Liver (tissue), 9 donors: ENCODE results near the gene IL36A. TPM values are rescaled to one million over a fixed set of nuclear protein-coding genes. Genes with fewer than 3 reads are reported as not detected.

Source experiments
- DNase-seq: peaks from one replicate; pipeline ENCODE4 v3.0.0-alpha.2; 2017; ENCODE audit warnings: low spot score
- H3K27ac ChIP-seq, 2 donors: one replicate each; pipeline ENCODE4 v1.7.0; 2013; ENCODE audit warnings: inconsistent platforms in 2 of 2, low read length in 2 of 2, control low read depth in 1 of 2, low read depth in 1 of 2, mild to moderate bottlenecking in 1 of 2
- H3K27me3 ChIP-seq, 4 donors: one replicate each; pipeline versions ENCODE4 v1.6.1 to v1.7.0; 2013; ENCODE audit warnings: low read length in 3 of 4, inconsistent platforms in 1 of 4, mild to moderate bottlenecking in 1 of 4, moderate library complexity in 1 of 4; ENCODE audit not compliant: control insufficient read depth in 4 of 4, insufficient read depth in 4 of 4
- H3K36me3 ChIP-seq, 4 donors: one replicate each; pipeline versions ENCODE4 v1.6.1 to v1.7.0; 2013; ENCODE audit warnings: low read length in 3 of 4, mild to moderate bottlenecking in 3 of 4, low read depth in 1 of 4, moderate library complexity in 1 of 4; ENCODE audit not compliant: control insufficient read depth in 4 of 4, insufficient read depth in 3 of 4
- H3K4me1 ChIP-seq, 4 donors: one replicate each; pipeline versions ENCODE4 v1.6.1 to v1.7.0; 2013; ENCODE audit warnings: low read length in 3 of 4, mild to moderate bottlenecking in 3 of 4, moderate library complexity in 1 of 4; ENCODE audit not compliant: control insufficient read depth in 4 of 4, insufficient read depth in 4 of 4
- H3K4me3 ChIP-seq, 3 donors: one replicate each; pipeline versions ENCODE4 v1.6.1 to v1.7.0; 2013; ENCODE audit warnings: low read length in 3 of 3, control low read depth in 1 of 3, low read depth in 1 of 3, mild to moderate bottlenecking in 1 of 3
- H3K9ac ChIP-seq, 2 donors: one replicate each; pipeline ENCODE4 v1.7.0; 2013; ENCODE audit warnings: low read length in 2 of 2, mild to moderate bottlenecking in 2 of 2, moderate library complexity in 2 of 2, control low read depth in 1 of 2, low read depth in 1 of 2
- H3K9me3 ChIP-seq, 4 donors: one replicate each; pipeline versions ENCODE4 v1.6.1 to v1.7.0; 2013; ENCODE audit warnings: low read length in 3 of 4; ENCODE audit not compliant: control insufficient read depth in 4 of 4
- HNF4A ChIP-seq, 2 donors: conservative IDR thresholded peaks; 2 replicates each; pipeline ENCODE4 v1.6.1; 2016; ENCODE audit warnings: antibody characterized with exemption in 2 of 2, mild to moderate bottlenecking in 2 of 2
- HNF4G ChIP-seq: IDR thresholded peaks from 2 replicates; pipeline ENCODE4 v1.6.1; 2016; ENCODE audit warnings: antibody characterized with exemption
- JUND ChIP-seq, 2 donors: IDR thresholded peaks; 2 replicates each; pipeline ENCODE4 v1.6.1; 2016; ENCODE audit warnings: antibody characterized with exemption in 2 of 2
- RAD21 ChIP-seq, 2 donors: IDR thresholded peaks; 2 replicates each; pipeline ENCODE4 v1.6.1; 2016; ENCODE audit warnings: antibody characterized with exemption in 2 of 2, mild to moderate bottlenecking in 2 of 2
- WGBS: extraction: QIAGEN DNeasy Blood & Tissue Kit; methylation state at CpG from one replicate; pipeline ENCODE4 v1.1.7; 2013; 5-methylcytosine and 5-hydroxymethylcytosine counted together
- polyA plus RNA-seq, 2 donors: library from polyadenylated mRNA; stranded (reverse) in 1 of 2; unstranded in 1 of 2; fragments of 200-250 nt in 1 of 2; fragments of >200 nt in 1 of 2; fragmentation: Nextera tagmentation in 1 of 2; extraction: Ambion mirVana in 1 of 2; gene quantifications; one replicate each; pipeline versions ENCODE4 v1.2.1 to v1.2.3, GENCODE V29; 2013 to 2015
- total RNA-seq, 2 donors: library from RNA; depleted of rRNA; stranded (reverse); fragments of >200 nt; gene quantifications; one replicate each; pipeline ENCODE4 v1.2.3, GENCODE V29; 2014
- TF ChIP-seq, protein P1 (sequence below): IDR thresholded peaks from 2 replicates; pipeline ENCODE4 v1.6.1; 2016; ENCODE audit warnings: antibody characterized with exemption, mild to moderate bottlenecking
- TF ChIP-seq, protein P2 (sequence below): fragments of 150-350 bp; IDR thresholded peaks from 2 replicates; pipeline ENCODE4 v1.5.1; 2017; ENCODE audit warnings: improper control_type of control experiment, low read depth, low read length; ENCODE audit not compliant: missing input control
- TF ChIP-seq, protein P3 (sequence below): IDR thresholded peaks from 2 replicates; pipeline ENCODE4 v1.6.1; 2016; ENCODE audit warnings: antibody characterized with exemption
- TF ChIP-seq, protein P4 (sequence below): IDR thresholded peaks from 2 replicates; pipeline ENCODE4 v1.6.1; 2016; ENCODE audit warnings: antibody characterized with exemption
- donor health status: healthy.
- donor health status: healthy.
- donor health status: healthy.
- donor health status: healthy.
- donor health status: healthy.

IL36A gene
- total and polyA plus RNA-seq, 4 donors, result not detected

DNA sequence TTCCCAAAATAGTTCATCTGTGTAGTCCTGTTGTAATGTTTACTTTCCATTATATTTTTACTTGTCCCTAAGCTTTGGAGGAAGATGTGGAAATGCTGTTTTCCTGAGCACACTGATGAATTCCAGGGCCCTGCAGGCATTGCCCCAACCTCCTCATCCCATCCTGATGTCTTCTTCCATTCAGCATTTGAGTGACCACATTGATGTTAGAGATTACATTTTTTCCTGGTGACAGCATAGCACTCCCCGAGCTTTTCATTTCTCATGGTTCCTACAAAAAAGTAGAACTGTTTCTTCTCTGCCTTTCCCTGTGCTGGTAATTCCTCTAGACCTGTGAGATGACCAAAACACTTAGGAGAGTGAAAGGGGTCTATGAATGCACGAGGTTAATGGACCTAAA is 4.8 kb downstream of the IL36A start:
- Histone ChIP-seq H3K9me3 (no peaks in the 10 kb centered on the region), H3K27ac (no peak overlapping the region), H3K4me1 (no peaks in the 10 kb centered on the region), H3K4me3 (no peak overlapping the region), H3K27me3 (no peaks in the 10 kb centered on the region), H3K9ac (no peak overlapping the region), H3K36me3 (no peaks in the 10 kb centered on the region)
- DNase-seq, result no peak
- TF ChIP-seq HNF4G, result no peak
- no peak for TF ChIP-seq JUND (IDR thresholded peaks at IDR 0.05)
- TF ChIP-seq, protein P1, sequence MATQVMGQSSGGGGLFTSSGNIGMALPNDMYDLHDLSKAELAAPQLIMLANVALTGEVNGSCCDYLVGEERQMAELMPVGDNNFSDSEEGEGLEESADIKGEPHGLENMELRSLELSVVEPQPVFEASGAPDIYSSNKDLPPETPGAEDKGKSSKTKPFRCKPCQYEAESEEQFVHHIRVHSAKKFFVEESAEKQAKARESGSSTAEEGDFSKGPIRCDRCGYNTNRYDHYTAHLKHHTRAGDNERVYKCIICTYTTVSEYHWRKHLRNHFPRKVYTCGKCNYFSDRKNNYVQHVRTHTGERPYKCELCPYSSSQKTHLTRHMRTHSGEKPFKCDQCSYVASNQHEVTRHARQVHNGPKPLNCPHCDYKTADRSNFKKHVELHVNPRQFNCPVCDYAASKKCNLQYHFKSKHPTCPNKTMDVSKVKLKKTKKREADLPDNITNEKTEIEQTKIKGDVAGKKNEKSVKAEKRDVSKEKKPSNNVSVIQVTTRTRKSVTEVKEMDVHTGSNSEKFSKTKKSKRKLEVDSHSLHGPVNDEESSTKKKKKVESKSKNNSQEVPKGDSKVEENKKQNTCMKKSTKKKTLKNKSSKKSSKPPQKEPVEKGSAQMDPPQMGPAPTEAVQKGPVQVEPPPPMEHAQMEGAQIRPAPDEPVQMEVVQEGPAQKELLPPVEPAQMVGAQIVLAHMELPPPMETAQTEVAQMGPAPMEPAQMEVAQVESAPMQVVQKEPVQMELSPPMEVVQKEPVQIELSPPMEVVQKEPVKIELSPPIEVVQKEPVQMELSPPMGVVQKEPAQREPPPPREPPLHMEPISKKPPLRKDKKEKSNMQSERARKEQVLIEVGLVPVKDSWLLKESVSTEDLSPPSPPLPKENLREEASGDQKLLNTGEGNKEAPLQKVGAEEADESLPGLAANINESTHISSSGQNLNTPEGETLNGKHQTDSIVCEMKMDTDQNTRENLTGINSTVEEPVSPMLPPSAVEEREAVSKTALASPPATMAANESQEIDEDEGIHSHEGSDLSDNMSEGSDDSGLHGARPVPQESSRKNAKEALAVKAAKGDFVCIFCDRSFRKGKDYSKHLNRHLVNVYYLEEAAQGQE, result no peak
- TF ChIP-seq, protein P2, sequence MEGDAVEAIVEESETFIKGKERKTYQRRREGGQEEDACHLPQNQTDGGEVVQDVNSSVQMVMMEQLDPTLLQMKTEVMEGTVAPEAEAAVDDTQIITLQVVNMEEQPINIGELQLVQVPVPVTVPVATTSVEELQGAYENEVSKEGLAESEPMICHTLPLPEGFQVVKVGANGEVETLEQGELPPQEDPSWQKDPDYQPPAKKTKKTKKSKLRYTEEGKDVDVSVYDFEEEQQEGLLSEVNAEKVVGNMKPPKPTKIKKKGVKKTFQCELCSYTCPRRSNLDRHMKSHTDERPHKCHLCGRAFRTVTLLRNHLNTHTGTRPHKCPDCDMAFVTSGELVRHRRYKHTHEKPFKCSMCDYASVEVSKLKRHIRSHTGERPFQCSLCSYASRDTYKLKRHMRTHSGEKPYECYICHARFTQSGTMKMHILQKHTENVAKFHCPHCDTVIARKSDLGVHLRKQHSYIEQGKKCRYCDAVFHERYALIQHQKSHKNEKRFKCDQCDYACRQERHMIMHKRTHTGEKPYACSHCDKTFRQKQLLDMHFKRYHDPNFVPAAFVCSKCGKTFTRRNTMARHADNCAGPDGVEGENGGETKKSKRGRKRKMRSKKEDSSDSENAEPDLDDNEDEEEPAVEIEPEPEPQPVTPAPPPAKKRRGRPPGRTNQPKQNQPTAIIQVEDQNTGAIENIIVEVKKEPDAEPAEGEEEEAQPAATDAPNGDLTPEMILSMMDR, result no peak
- no peak for TF ChIP-seq HNF4A (conservative IDR thresholded peaks at IDR 0.05)
- TF ChIP-seq, protein P3, sequence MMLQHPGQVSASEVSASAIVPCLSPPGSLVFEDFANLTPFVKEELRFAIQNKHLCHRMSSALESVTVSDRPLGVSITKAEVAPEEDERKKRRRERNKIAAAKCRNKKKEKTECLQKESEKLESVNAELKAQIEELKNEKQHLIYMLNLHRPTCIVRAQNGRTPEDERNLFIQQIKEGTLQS, result no peak
- no peak for TF ChIP-seq RAD21 (IDR thresholded peaks at IDR 0.05)
- TF ChIP-seq, protein P4, sequence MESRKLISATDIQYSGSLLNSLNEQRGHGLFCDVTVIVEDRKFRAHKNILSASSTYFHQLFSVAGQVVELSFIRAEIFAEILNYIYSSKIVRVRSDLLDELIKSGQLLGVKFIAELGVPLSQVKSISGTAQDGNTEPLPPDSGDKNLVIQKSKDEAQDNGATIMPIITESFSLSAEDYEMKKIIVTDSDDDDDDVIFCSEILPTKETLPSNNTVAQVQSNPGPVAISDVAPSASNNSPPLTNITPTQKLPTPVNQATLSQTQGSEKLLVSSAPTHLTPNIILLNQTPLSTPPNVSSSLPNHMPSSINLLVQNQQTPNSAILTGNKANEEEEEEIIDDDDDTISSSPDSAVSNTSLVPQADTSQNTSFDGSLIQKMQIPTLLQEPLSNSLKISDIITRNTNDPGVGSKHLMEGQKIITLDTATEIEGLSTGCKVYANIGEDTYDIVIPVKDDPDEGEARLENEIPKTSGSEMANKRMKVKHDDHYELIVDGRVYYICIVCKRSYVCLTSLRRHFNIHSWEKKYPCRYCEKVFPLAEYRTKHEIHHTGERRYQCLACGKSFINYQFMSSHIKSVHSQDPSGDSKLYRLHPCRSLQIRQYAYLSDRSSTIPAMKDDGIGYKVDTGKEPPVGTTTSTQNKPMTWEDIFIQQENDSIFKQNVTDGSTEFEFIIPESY, result no peak
- WGBS, result 58% methylated on average over 2 of the region's 2 CpGs

DNA sequence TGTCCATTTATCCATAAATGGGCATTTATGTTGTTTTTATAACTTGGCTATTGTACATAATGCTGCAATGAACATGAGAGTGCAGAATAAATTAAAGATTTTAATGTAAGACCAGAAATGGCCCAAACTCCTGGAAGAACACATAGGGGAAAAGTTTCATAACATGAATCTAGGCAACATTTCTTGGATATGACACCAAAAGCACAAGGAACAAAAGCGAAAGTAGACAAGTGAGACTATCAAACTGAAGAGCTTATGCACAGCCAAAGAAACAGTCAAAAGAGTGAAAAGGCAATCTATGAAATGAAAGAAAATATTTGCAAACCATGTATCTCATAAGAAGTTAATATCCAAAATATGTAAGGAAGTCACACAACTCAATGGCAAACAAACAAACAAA is 5.8 kb downstream of the IL36A start:
- Histone ChIP-seq H3K27me3 (no peaks in the 10 kb centered on the region), H3K9me3 (no peaks in the 10 kb centered on the region), H3K27ac (no peak overlapping the region), H3K4me3 (no peak overlapping the region), H3K9ac (no peak overlapping the region), H3K4me1 (no peaks in the 10 kb centered on the region), H3K36me3 (no peaks in the 10 kb centered on the region)
- WGBS, result 93% methylated on average over 1 of the region's 1 CpG
- TF ChIP-seq, protein P3, result no peak
- TF ChIP-seq, protein P2, result no peak
- DNase-seq, result no peak
